WTC11 (cell line): ENCODE data around the gene SELL.

Experiments
- ATF3 ChIP-seq: sonication (generic); formaldehyde crosslinking; conservative IDR thresholded peaks from 2 replicates; pipeline ENCODE4 v1.8.1; 2022; ENCODE audit warnings: mild to moderate bottlenecking, missing genetic modification reagents
- CTCF ChIP-seq: fragments of 200-600 bp; IDR thresholded peaks from 2 replicates; pipeline ENCODE4 v1.8.0; 2022; ENCODE audit warnings: antibody characterized with exemption
- ESRRA ChIP-seq: sonication (generic); formaldehyde crosslinking; IDR thresholded peaks from 2 replicates; pipeline ENCODE4 v1.8.1; 2022; ENCODE audit warnings: mild to moderate bottlenecking, missing genetic modification reagents, borderline replicate concordance
- ETV6 ChIP-seq: sonication (generic); formaldehyde crosslinking; IDR thresholded peaks from 2 replicates; pipeline ENCODE4 v1.8.1; 2022; ENCODE audit warnings: mild to moderate bottlenecking, missing genetic modification reagents
- IRF1 ChIP-seq: sonication (generic); formaldehyde crosslinking; IDR thresholded peaks from 2 replicates; pipeline ENCODE4 v1.8.0; 2023; ENCODE audit warnings: missing genetic modification reagents
- KAT7 ChIP-seq: sonication (generic); formaldehyde crosslinking; IDR thresholded peaks from 2 replicates; pipeline ENCODE4 v1.8.1; 2023; ENCODE audit warnings: missing genetic modification reagents, mild to moderate bottlenecking, borderline replicate concordance
- MAX ChIP-seq: sonication (generic); formaldehyde crosslinking; IDR thresholded peaks from 2 replicates; pipeline ENCODE4 v1.8.0; 2022; ENCODE audit warnings: mild to moderate bottlenecking, missing genetic modification reagents
- MLX ChIP-seq: sonication (generic); formaldehyde crosslinking; IDR thresholded peaks from 2 replicates; pipeline ENCODE4 v1.8.1; 2023; ENCODE audit warnings: mild to moderate bottlenecking, missing genetic modification reagents, moderate library complexity
- NFYB ChIP-seq: sonication (generic); formaldehyde crosslinking; conservative IDR thresholded peaks from 2 replicates; pipeline ENCODE4 v1.8.0; 2022; ENCODE audit warnings: low read depth, missing genetic modification reagents
- SP1 ChIP-seq: sonication (generic); formaldehyde crosslinking; conservative IDR thresholded peaks from 2 replicates; pipeline ENCODE4 v1.8.1; 2022; ENCODE audit warnings: missing genetic modification reagents
- STAT6 ChIP-seq: sonication (generic); formaldehyde crosslinking; conservative IDR thresholded peaks from 2 replicates; pipeline ENCODE4 v1.8.1; 2023; ENCODE audit warnings: mild to moderate bottlenecking, low read depth, missing genetic modification reagents, moderate library complexity
- TCF7 ChIP-seq: sonication (generic); formaldehyde crosslinking; IDR thresholded peaks from 2 replicates; pipeline ENCODE4 v1.8.0; 2022; ENCODE audit warnings: mild to moderate bottlenecking, low read depth, missing genetic modification reagents, moderate library complexity
- ZNF263 ChIP-seq: sonication (generic); formaldehyde crosslinking; IDR thresholded peaks from 2 replicates; pipeline ENCODE4 v1.8.1; 2022; ENCODE audit warnings: low read depth, mild to moderate bottlenecking, moderate library complexity, missing genetic modification reagents
- ZNF425 ChIP-seq: fragments of 250-450 bp; sonication (Bioruptor Pico); conservative IDR thresholded peaks from 2 replicates; pipeline ENCODE4 v1.9.0; 2021; ENCODE audit warnings: mild to moderate bottlenecking

GRCh38 chr1:169644297-169644696, 67.1 kb downstream of the SELL start:
- TF ChIP-seq CTCF (no peak), STAT6 (CRISPR knock-in tag) (no peak), KAT7 (CRISPR knock-in tag) (no peak), ESRRA (CRISPR knock-in tag) (no peak), TCF7 (no peak), IRF1 (CRISPR knock-in tag) (no peak), MAX (CRISPR knock-in tag) (no peak), SP1 (no peak), ATF3 (CRISPR knock-in tag) (no peak), MLX (CRISPR knock-in tag) (no peak), ZNF425 (CRISPR knock-in tag) (no peak), NFYB (CRISPR knock-in tag) (no peak), ZNF263 (CRISPR knock-in tag) (no peak), ETV6 (CRISPR knock-in tag) (no peak)
